GM19193 (cell line): Measurements from ENCODE around the gene TGFBI.

Source experiments
- POLR2A ChIP-seq: IDR thresholded peaks from 4 replicates; pipeline ENCODE4 v1.6.1; 2011; ENCODE audit not compliant: insufficient read depth, insufficient read length; ENCODE audit errors: extremely low read depth

The TGFBI gene

GRCh38 chr5:136030252-136030651 lies 1.5 kb downstream of the TGFBI start:
- no peak for TF ChIP-seq POLR2A

- TF ChIP-seq POLR2A, result no peak
These were observed 2.3 kb downstream of the TGFBI start for GRCh38 chr5:136030956-136031611.

GRCh38 chr5:136031711-136032110 lies 2.9 kb downstream of the TGFBI start:
- TF ChIP-seq POLR2A, result no peak

- no peak for TF ChIP-seq POLR2A
These were observed 3.8 kb downstream of the TGFBI start for GRCh38 chr5:136032564-136032963.

- TF ChIP-seq POLR2A, result no peak
These were observed 4.4 kb downstream of the TGFBI start for GRCh38 chr5:136033234-136033633.

- TF ChIP-seq POLR2A, result no peak
These were observed 5.1 kb downstream of the TGFBI start for GRCh38 chr5:136033848-136034247.

- TF ChIP-seq POLR2A, result no peak
These were observed 5.7 kb downstream of the TGFBI start for GRCh38 chr5:136034492-136034891.

GRCh38 chr5:136034984-136035383 lies 6.2 kb downstream of the TGFBI start:
- TF ChIP-seq POLR2A, result no peak

GRCh38 chr5:136035837-136036236 lies 7.0 kb downstream of the TGFBI start:
- TF ChIP-seq POLR2A, result no peak

- no peak for TF ChIP-seq POLR2A
These were observed 7.6 kb downstream of the TGFBI start for GRCh38 chr5:136036293-136036911.

GRCh38 chr5:136037001-136037705 lies 8.4 kb downstream of the TGFBI start:
- no peak for TF ChIP-seq POLR2A

- no peak for TF ChIP-seq POLR2A
These were observed 9.8 kb downstream of the TGFBI start for GRCh38 chr5:136038635-136039034.

GRCh38 chr5:136039202-136039601 lies 10.4 kb downstream of the TGFBI start:
- TF ChIP-seq POLR2A, result no peak

GRCh38 chr5:136040746-136041415 lies 12.1 kb downstream of the TGFBI start:
- TF ChIP-seq POLR2A, result no peak

GRCh38 chr5:136042156-136042555 lies 13.4 kb downstream of the TGFBI start:
- TF ChIP-seq POLR2A, result no peak
